PFSK-1 (cell line): ENCODE results near the gene KPNA3.

ENCODE experiments used
- FOXP2 ChIP-seq: optimal IDR thresholded peaks from 2 replicates; pipeline ENCODE3; 2011; ENCODE audit warnings: borderline replicate concordance, control low read depth, inconsistent platforms; ENCODE audit not compliant: insufficient read depth; ENCODE audit errors: extremely low read length, extremely low read depth
- POLR2AphosphoS5 ChIP-seq: IDR thresholded peaks from 2 replicates; pipeline ENCODE4 v1.6.1; 2012; ENCODE audit warnings: low read depth, mild to moderate bottlenecking, control low read depth, low read length, moderate library complexity
- SIN3A ChIP-seq: IDR thresholded peaks from 2 replicates; pipeline ENCODE4 v1.6.1; 2012; ENCODE audit warnings: mild to moderate bottlenecking, low read length, moderate library complexity, borderline replicate concordance; ENCODE audit not compliant: insufficient read depth
- TAF1 ChIP-seq: IDR thresholded peaks from 2 replicates; pipeline ENCODE4 v1.6.1; 2012; ENCODE audit warnings: low read length, control low read depth, borderline replicate concordance; ENCODE audit not compliant: insufficient read depth
- TF ChIP-seq, protein P1 (sequence below), 2 experiments: IDR thresholded peaks; 2 replicates each; pipeline versions ENCODE4 v1.6.1 to v1.8.0; 2011 to 2012; ENCODE audit warnings: low read depth in 2 of 2, low read length in 2 of 2, control low read depth in 1 of 2, inconsistent platforms in 1 of 2, mild to moderate bottlenecking in 1 of 2, moderate library complexity in 1 of 2; ENCODE audit not compliant: insufficient read depth in 1 of 2

Gene KPNA3

DNA sequence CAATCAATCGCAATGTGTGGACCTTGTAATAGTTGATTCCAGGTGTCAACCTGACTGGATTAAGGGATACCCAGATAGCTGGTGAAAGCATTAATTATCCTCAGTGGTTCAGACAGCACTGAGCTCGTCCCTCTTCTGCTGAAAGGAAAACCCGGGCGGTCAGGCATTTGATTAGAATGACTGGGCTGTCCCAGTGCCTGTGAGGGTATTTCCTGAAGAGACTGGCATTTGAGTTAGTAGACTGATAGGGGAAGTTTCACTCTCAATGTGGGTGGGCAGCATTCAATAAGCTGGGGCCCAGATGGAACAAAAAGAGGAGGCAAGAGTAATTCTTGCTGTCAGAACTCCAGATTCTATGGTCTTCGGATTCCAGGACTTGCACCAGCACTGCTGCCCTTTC, 31.9 kb downstream of the KPNA3 start:
- TF ChIP-seq SIN3A = no peak
- TF ChIP-seq FOXP2 = no peak
- no peak for TF ChIP-seq POLR2AphosphoS5
- no peak for TF ChIP-seq TAF1
- TF ChIP-seq, protein P1, sequence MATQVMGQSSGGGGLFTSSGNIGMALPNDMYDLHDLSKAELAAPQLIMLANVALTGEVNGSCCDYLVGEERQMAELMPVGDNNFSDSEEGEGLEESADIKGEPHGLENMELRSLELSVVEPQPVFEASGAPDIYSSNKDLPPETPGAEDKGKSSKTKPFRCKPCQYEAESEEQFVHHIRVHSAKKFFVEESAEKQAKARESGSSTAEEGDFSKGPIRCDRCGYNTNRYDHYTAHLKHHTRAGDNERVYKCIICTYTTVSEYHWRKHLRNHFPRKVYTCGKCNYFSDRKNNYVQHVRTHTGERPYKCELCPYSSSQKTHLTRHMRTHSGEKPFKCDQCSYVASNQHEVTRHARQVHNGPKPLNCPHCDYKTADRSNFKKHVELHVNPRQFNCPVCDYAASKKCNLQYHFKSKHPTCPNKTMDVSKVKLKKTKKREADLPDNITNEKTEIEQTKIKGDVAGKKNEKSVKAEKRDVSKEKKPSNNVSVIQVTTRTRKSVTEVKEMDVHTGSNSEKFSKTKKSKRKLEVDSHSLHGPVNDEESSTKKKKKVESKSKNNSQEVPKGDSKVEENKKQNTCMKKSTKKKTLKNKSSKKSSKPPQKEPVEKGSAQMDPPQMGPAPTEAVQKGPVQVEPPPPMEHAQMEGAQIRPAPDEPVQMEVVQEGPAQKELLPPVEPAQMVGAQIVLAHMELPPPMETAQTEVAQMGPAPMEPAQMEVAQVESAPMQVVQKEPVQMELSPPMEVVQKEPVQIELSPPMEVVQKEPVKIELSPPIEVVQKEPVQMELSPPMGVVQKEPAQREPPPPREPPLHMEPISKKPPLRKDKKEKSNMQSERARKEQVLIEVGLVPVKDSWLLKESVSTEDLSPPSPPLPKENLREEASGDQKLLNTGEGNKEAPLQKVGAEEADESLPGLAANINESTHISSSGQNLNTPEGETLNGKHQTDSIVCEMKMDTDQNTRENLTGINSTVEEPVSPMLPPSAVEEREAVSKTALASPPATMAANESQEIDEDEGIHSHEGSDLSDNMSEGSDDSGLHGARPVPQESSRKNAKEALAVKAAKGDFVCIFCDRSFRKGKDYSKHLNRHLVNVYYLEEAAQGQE (IDR thresholded peaks at IDR 0.05; ENCODE audit: insufficient read depth in 1 of 2, low read depth in 2 of 2, low read length in 2 of 2) = no peak

DNA sequence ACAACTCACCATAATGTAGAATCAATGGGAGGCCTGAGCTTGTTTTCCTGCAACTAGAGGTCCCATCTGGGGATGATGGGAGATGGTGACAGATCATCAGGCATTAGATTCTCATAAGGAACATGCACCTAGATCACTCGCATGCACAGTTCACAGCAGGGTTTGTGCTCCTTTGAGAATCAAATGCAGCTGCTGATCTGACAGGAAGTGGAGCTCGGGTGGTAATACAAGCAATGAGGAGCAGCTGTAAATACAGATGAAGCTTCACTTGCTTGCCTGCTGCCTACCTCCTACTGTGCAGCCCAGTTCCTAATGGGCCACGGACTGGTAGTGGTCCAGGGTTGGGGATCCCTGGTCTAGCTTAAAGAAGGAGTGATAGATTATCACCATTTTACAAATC, 33.0 kb downstream of the KPNA3 start:
- TF ChIP-seq TAF1 (no peak), POLR2AphosphoS5 (no peak), SIN3A (no peak), FOXP2 (no peak)
- TF ChIP-seq, protein P1 (IDR thresholded peaks at IDR 0.05; ENCODE audit: insufficient read depth in 1 of 2, low read depth in 2 of 2, low read length in 2 of 2) = no peak

DNA sequence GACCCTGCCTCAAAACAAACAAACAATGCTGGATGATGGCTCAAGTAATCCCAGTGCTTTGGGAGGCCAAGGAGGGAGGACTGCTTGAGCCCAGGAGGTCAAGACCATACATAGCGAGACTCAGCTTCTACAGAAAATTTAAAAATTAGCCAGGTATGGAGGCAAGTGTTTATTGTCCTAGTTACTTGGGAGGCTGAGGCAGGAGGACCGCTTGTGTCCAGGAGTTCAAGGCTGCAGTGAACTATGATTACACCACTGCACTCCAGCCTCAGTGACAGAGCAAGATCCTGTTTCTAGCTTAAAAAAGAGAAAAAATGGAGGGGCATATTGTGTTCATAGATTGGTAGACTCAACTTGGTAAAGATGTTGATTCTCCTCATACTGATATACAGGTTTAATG, 36.2 kb downstream of the KPNA3 start:
- TF ChIP-seq, protein P1 (IDR thresholded peaks at IDR 0.05; ENCODE audit: insufficient read depth in 1 of 2, low read depth in 2 of 2, low read length in 2 of 2) = no peak
- TF ChIP-seq TAF1 (no peak), SIN3A (no peak), FOXP2 (no peak), POLR2AphosphoS5 (no peak)

DNA sequence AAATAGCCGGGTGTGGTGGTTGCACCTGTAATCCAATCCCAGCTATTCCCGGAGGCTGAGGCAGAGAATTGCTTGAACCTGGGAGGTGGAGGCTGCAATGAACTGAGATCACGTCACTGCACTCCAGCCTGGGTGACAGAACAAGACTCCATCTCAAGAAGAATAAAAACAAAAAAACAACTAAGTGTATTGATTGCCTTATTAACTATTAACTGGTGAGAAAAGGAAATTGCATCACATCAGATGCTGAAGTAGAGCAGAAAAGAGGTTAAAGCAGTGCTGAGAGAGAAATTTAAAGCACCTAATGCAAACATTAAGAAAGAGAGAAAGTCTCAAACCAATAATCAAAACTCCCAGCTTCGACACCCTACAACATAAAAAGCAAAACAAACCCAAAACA, 38.3 kb downstream of the KPNA3 start:
- TF ChIP-seq FOXP2 (no peak), POLR2AphosphoS5 (no peak)

DNA sequence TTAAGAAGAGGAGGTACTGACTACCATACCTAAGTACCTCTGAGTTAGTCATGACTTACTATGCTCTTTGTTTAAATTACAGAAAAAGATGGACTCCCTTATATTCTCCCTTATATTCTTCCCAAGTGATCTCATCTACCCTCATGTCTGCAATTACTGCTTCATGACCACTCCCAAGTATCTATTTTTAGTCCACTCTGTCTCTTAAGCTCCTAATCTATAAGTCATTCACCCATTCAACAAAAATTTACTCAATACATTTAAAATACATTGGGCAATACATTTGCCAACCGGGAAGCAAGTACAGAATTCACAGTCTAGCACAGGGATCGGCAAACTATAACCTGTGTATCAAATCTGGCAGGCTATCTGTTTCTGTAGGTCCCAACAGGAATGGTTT, 42.6 kb downstream of the KPNA3 start:
- TF ChIP-seq POLR2AphosphoS5 (no peak), SIN3A (no peak), TAF1 (no peak), FOXP2 (no peak)
- TF ChIP-seq, protein P1 (IDR thresholded peaks at IDR 0.05; ENCODE audit: insufficient read depth in 1 of 2, low read depth in 2 of 2, low read length in 2 of 2) = no peak
